Measurements from ENCODE around the gene FMN2.

- TF ChIP-seq, protein P1, sequence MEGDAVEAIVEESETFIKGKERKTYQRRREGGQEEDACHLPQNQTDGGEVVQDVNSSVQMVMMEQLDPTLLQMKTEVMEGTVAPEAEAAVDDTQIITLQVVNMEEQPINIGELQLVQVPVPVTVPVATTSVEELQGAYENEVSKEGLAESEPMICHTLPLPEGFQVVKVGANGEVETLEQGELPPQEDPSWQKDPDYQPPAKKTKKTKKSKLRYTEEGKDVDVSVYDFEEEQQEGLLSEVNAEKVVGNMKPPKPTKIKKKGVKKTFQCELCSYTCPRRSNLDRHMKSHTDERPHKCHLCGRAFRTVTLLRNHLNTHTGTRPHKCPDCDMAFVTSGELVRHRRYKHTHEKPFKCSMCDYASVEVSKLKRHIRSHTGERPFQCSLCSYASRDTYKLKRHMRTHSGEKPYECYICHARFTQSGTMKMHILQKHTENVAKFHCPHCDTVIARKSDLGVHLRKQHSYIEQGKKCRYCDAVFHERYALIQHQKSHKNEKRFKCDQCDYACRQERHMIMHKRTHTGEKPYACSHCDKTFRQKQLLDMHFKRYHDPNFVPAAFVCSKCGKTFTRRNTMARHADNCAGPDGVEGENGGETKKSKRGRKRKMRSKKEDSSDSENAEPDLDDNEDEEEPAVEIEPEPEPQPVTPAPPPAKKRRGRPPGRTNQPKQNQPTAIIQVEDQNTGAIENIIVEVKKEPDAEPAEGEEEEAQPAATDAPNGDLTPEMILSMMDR (conservative IDR thresholded peaks at IDR 0.05), result no peak
- no peak for TF ChIP-seq ZFX (IDR thresholded peaks at IDR 0.05)
These were observed 264.9 kb downstream of the FMN2 start for GRCh38 chr1:240356568-240356967.
